Urinary bladder (tissue), 4 donors: ENCODE results near the gene C11orf54. TPM values are rescaled to one million over a fixed set of nuclear protein-coding genes. Genes with fewer than 3 reads are reported as not detected.
"Not testable (repeated sequence)": the region's sequence is repeated elsewhere in the genome, so short reads cannot be mapped to it uniquely, and the experiment has no call there.

ENCODE experiments used
- DNase-seq: peaks from one replicate; pipeline ENCODE4 v3.0.0-alpha.2; 2015; ENCODE audit errors: extremely low spot score
- H3K27ac ChIP-seq: one replicate; pipeline ENCODE4 v1.5.1; 2013; ENCODE audit warnings: low read depth, mild to moderate bottlenecking, moderate library complexity
- H3K36me3 ChIP-seq: one replicate; pipeline ENCODE4 v1.6.1; 2013; ENCODE audit warnings: mild to moderate bottlenecking, moderate library complexity; ENCODE audit not compliant: insufficient read depth
- H3K4me1 ChIP-seq: one replicate; pipeline ENCODE4 v1.6.1; 2013; ENCODE audit warnings: mild to moderate bottlenecking, moderate library complexity; ENCODE audit not compliant: insufficient read depth
- H3K4me3 ChIP-seq: one replicate; pipeline ENCODE4 v1.5.1; 2013; ENCODE audit warnings: low read depth, low read length
- WGBS: extraction: QIAGEN DNeasy Blood & Tissue Kit; methylation state at CpG from one replicate; pipeline ENCODE4 v1.1.7; 2013; 5-methylcytosine and 5-hydroxymethylcytosine counted together
- polyA plus RNA-seq: library from polyadenylated mRNA; stranded (reverse); fragments of 200-250 nt; gene quantifications from one replicate; pipeline ENCODE4 v1.2.3, GENCODE V29; 2013
- total RNA-seq: library from RNA; depleted of rRNA; stranded (reverse); fragments of >200 nt; gene quantifications from one replicate; pipeline ENCODE4 v1.2.3, GENCODE V29; 2014
- donor health status: healthy with polysubstance abuse.
- donor health status: healthy.

C11orf54 gene
- total and polyA plus RNA-seq, 2 donors, result 23.0 to 65.3 TPM

- 57% methylated on average over 2 of the region's 2 CpGs for WGBS
- no peaks in the 10 kb centered on the region for H3K4me1 ChIP-seq
- H3K36me3 ChIP-seq, result peaks cover 2% of the 10 kb centered on the region
- no peak overlapping the region for H3K27ac ChIP-seq
- DNase-seq, result no peak
- no peak overlapping the region for H3K4me3 ChIP-seq
Observed at GRCh38 chr11:93765551-93765950, 24.1 kb downstream of the C11orf54 start.

- DNase-seq, result no peak
- Histone ChIP-seq H3K27ac (no peak overlapping the region), H3K4me3 (no peak overlapping the region), H3K4me1 (no peaks in the 10 kb centered on the region), H3K36me3 (peaks cover 2% of the 10 kb centered on the region)
- 79% methylated on average over 5 of the region's 5 CpGs for WGBS
Observed at GRCh38 chr11:93766504-93766903, 25.0 kb downstream of the C11orf54 start.

DNA sequence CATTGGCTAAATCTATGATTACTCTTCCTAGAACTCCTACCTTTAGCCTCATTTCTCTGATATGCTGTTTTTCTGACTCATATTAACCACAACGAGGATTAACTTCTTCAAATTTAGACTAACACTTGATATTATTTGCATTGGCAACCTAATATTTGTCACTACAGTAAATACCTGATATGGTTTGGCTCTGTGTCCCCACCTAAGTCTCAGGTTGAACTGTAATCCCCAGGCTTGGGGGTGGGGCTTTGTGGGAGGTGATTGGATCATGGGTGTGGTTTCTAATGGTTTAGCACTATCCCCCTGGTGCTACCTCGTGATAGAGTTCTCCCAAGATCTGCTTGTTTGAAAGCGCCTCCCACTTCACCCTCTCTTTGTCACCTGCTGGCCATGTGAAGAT is 25.5 kb downstream of the C11orf54 start:
- no peak for DNase-seq
- 92% methylated on average over 3 of the region's 3 CpGs for WGBS

DNA sequence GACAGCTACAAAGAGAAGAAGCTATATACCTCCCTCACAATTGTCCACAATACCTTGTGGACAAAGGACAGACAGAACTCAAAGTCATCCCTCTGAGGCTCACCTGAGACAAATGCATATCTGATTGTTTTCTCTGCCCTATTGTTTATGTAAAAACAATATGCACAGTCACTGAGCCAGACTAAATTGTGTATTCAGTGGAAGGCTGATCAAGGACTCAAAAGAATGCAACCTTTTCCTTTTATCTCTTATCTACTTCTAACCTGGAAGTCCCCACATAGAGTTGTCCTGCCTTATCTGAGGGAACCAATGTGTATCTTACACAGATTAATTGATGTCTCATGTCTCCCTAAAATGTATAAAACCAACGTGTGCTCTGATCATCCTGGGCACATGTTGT is 28.7 kb downstream of the C11orf54 start:
- no peaks in the 10 kb centered on the region for H3K4me1 ChIP-seq
- no peak for DNase-seq
- no peak overlapping the region for H3K4me3 ChIP-seq
- 48% methylated on average over 1 of the region's 1 CpG for WGBS
- H3K27ac ChIP-seq, result no peak overlapping the region
- no peaks in the 10 kb centered on the region for H3K36me3 ChIP-seq

More for the DNA sequence above, 25.5 kb downstream of the C11orf54 start:
- no peak overlapping the region for H3K4me3 ChIP-seq
- no peak overlapping the region for H3K27ac ChIP-seq
- no peaks in the 10 kb centered on the region for H3K4me1 ChIP-seq
- no peaks in the 10 kb centered on the region for H3K36me3 ChIP-seq

DNA sequence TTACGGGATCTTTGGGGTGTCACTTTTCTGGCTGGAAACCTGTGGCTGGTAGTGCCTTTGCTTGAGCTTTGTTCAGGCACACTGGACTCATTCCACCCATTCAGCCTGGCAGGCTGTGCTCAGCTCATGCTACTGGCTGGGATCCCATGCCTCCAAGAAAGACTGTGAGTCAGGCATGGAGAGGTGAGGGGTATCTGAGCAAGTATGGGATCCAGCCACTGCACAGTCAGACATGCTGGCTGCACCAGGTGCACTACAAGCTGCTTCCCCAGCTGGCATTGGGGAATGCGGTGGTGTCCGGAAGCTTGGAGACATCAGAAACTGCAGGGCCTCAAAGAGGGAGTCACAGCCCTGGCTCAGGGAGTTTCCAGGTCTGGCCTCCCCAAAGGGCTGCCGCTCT is 30.7 kb downstream of the C11orf54 start:
- WGBS, result 97% methylated on average over 4 of the region's 4 CpGs
- Histone ChIP-seq H3K4me1 (no peaks in the 10 kb centered on the region), H3K27ac (no peak overlapping the region), H3K4me3 (no peak overlapping the region), H3K36me3 (no peaks in the 10 kb centered on the region)
- no peak for DNase-seq

DNA sequence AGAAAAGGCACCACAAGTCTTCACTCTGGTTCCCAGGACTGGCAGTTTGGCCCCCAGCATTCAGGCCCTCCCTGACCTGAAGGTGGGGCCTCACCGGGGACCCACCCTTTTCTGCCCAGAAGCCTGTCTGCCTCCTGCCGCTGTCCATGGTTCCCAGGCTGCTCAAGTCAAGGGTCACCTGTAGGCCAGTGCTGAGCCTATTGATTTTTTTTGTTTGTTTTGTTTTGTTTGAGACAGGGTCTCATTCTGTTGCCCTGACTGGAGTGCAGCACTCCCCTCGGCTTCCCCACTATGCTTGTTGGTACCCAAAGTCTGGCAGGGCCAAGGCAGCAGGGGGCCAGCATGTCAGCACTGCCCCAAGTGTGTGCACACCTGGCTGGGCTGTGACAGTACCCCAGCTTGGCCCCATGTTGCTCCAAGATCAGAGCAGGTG is 31.6 kb downstream of the C11orf54 start:
- DNase-seq, result no peak
- WGBS, result 92% methylated on average over 3 of the region's 3 CpGs
- no peak overlapping the region for H3K27ac ChIP-seq
- no peaks in the 10 kb centered on the region for H3K4me1 ChIP-seq
- no peak overlapping the region for H3K4me3 ChIP-seq
- H3K36me3 ChIP-seq, result no peaks in the 10 kb centered on the region

DNA sequence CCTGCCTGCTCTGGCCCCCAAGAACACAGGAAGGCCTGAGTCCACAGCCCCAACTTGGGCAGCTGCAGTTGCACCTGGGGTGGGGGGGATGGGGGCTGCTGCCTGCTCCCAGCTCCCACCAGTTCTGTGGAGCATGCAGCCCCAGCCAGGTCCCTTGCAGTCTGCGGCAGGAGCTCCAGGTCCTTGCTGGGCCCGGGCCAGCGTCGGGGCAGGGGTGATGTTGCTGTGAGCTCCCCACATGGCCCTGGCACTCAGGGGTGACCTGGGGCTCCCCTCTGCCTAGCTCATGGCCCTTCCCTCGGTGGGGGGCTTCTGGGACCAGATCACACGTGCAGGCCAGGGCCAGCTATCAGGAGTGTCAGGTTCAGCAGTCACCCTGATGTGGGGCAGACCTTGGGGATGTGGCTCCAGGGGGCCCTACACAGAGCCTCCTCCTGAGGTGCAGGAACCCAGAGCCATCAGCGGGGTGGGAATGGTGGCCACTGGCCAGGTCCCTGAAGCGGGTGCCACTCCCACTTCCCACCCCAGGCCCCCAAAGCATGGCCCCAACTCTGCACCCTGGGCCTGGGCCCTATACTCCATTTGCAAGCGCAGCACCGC is 32.2 kb downstream of the C11orf54 start:
- 92% methylated on average over 10 of the region's 10 CpGs for WGBS
- Histone ChIP-seq H3K4me3 (no peak overlapping the region), H3K27ac (no peak overlapping the region), H3K4me1 (no peaks in the 10 kb centered on the region), H3K36me3 (no peaks in the 10 kb centered on the region)
- no peak for DNase-seq

DNA sequence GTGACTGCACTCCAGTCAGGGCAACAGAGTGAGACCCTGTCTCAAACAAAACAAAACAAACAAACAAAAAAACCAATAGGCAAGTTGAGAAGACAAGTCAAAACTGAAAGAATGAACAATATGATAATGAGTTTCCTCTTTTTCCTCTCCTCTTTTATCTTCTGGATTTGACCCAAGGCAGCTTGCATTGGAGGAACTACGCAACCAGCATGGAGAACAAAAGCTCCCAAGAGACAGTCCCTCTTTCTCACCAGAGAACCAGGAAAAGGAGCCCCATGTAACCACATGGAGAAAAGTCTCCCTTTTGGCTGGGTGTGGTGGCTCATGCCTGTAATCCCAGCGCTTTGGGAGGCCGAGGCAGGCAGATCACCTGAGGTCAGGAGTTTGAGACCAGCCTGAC is 33.1 kb downstream of the C11orf54 start:
- H3K27ac ChIP-seq, DNase-seq: not testable (repeated sequence)
- WGBS, result 95% methylated on average over 3 of the region's 3 CpGs

GRCh38 chr11:93775289-93775688 is 33.8 kb downstream of the C11orf54 start:
- no peak overlapping the region for H3K4me3 ChIP-seq
- no peak for DNase-seq

More for the DNA sequence above, 33.1 kb downstream of the C11orf54 start:
- H3K4me1 ChIP-seq, H3K4me3 ChIP-seq, H3K36me3 ChIP-seq: not testable (repeated sequence)

GRCh38 chr11:93783362-93783761 is 41.9 kb downstream of the C11orf54 start:
- H3K4me3 ChIP-seq, result peak overlapping the region; percentile 71
- 43% methylated on average over 7 of the region's 7 CpGs for WGBS
- no peak for DNase-seq
- H3K27ac ChIP-seq, result no peak overlapping the region
- no peaks in the 10 kb centered on the region for H3K36me3 ChIP-seq
- H3K4me1 ChIP-seq, result no peaks in the 10 kb centered on the region

More at GRCh38 chr11:93775289-93775688, 33.8 kb downstream of the C11orf54 start:
- Histone ChIP-seq H3K4me1 (no peaks in the 10 kb centered on the region), H3K36me3 (no peaks in the 10 kb centered on the region), H3K27ac (no peak overlapping the region)
- 54% methylated on average over 2 of the region's 2 CpGs for WGBS

GRCh38 chr11:93783765-93784144 is 42.3 kb downstream of the C11orf54 start:
- no peak for DNase-seq

GRCh38 chr11:93784145-93784934 is 42.9 kb downstream of the C11orf54 start, which contains the start of gene MED17:
Gene MED17, plus strand, starts transcription at chr11:93784282. Its CDS starts 232 bp downstream, at chr11:93784514.
- H3K4me3 ChIP-seq, result peak within 1 kb of the TSS; percentile 71
- no peaks in the 10 kb centered on the region for H3K36me3 ChIP-seq
- H3K4me1 ChIP-seq, result no peaks in the 10 kb centered on the region
- under 1% methylated on average over 72 of the region's 72 CpGs for WGBS
- peak within 1 kb of the TSS; percentile 92 for H3K27ac ChIP-seq
- peak; percentile 93 for DNase-seq

More at GRCh38 chr11:93783765-93784144, 42.3 kb downstream of the C11orf54 start:
- Histone ChIP-seq H3K27ac (peak overlapping the region; percentile 6), H3K4me3 (peak overlapping the region; percentile 71), H3K4me1 (no peaks in the 10 kb centered on the region), H3K36me3 (no peaks in the 10 kb centered on the region)
- WGBS, result under 1% methylated on average over 10 of the region's 10 CpGs

- under 1% methylated on average over 13 of the region's 13 CpGs for WGBS
- no peaks in the 10 kb centered on the region for H3K4me1 ChIP-seq
- peak overlapping the region; percentile 71 for H3K4me3 ChIP-seq
- no peak for DNase-seq
- H3K27ac ChIP-seq, result peak overlapping the region; percentile 92
- H3K36me3 ChIP-seq, result no peaks in the 10 kb centered on the region
Observed at GRCh38 chr11:93784935-93785360, 43.5 kb downstream of the C11orf54 start.

DNA sequence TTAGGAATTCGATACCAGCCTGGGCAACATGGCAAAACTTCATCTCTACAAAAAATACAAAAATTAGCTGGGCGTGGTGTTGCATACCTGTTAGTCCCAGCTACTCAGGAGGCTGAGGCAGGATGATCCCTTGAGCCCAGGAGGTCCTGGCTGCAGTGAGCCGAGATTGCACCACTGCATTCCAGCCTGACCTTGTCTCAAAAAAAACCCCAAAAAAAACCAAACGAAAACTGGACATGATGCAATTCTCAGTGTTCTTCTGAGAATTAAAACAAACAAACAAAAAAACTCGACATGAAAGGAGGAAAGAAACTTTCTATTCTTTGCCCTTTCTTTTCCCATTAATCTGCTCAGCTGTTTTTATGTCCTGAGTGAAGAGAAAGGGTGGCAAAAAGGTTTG is 50.0 kb downstream of the C11orf54 start:
- no peak for DNase-seq
- Histone ChIP-seq H3K27ac (no peak overlapping the region), H3K36me3 (peaks cover 5% of the 10 kb centered on the region), H3K4me3 (no peak overlapping the region), H3K4me1 (no peaks in the 10 kb centered on the region)
- 84% methylated on average over 5 of the region's 5 CpGs for WGBS
